Activated CD4-positive, alpha-beta T cell treated with anti-CD3 and anti-CD28 coated beads for 4 hours (primary cell): ENCODE measurements around the gene CCDC188.

Experiments
- DNase-seq, 2 donors: peaks; one replicate each; pipeline ENCODE4 v3.0.0-alpha.2; 2020

CCDC188 gene

DNA sequence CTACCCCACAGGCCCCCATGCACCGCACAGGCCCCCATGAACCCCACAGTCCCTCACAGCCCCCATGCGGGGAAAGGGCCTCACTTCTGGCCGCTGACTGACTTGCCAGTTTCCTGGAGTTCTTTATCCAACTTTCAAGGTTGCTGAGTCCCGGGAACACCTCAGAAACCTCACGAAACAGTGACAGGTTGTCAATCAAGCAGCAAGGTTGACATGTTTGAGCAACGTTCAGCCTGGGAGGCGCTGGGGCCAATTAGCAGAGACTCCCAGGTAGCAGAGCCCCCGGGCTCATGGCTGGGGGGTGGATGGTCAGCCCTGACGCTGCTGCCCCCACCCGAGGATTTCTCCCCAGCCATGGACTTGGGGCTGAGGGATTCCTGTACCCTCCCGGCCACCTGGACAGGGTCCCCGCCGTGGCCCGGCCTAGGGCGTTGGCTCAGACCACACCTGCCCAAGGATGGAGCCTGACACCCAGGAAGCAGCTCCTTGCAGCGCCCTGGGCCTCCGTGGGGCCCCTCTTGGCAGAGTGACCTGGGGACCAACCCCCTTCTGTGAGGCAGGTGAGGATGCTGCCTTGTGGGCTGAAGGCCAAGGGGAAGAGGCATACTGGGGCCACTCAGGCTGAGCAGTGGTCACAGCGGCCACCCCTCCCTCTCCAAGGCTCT, 33.8 kb upstream of the CCDC188 start:
- no peak for DNase-seq

DNA sequence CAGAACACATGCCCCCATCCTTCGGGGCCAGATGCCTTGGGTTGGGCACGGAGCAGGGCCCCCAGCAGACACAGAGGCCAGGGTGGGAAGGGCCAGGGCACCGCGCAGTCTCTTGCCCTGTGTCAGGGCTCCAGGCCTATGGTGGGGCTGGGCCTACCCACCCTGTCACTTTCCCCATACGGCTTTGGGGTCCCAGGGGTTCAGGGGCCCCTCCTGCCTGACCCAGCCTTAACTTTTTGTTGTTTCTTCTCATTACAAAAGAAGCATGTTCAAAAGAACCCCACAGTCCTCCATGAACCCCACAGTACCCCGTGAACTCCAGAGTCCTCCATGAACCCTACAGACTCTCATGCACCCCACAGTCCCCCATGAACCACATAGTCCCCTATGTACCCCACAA, 33.0 kb upstream of the CCDC188 start:
- DNase-seq, result no peak

DNA sequence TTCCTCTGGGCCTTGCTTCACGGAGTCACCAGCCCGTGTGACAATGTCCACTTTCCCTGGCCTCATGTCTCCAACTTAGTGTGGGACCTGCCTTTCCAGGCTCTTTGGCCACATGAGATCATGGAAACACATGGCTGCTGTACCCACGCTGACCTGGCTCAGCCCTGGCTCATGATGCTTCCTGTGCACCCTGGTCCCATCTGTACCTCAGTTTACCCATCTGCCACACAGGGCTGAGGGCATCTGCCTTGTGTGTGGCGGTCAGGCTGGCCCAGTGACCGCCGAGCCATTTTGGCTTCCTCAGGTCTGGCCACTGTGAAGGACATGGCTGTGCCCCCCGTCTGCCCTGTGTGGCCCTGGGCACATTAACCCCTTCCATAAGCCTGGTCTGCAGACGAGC, 32.2 kb upstream of the CCDC188 start:
- no peak for DNase-seq

DNA sequence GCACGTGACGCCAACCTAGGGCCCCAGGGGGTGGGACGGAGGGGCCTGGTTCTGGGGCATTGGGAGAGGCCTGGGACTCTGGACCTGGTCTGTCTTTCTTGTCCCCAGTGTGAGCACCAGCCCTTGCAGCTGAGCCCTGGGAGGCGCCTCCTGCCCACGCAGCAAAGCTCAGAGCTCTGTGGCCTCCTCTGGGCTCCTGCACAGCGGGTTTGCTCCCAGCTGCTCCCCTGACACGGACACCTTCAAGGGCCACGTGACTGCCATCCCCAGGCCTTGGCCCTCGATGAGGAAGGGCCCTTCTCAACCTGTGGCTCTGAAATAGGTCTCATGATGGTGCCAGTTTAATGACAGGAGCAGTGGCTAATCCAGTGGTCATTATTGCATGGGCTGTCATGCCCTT, 31.5 kb upstream of the CCDC188 start:
- no peak for DNase-seq

DNA sequence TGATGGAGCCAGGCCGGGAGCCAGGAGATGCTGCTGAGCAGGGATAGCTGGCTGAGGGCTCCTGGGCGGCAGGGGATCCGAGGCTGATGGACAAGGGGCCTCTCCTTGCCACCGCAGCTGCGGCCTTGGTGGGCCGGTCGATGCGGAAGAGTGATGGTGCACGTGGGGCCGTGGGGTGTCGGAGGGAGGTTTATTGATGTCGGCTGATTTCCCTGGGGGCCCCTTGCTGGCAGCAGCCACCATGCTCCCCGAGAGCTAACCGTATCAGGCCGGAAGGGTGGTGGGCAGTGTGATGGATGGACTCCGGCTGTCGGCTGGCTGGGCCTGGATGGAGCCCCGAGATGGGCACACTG, 31.0 kb upstream of the CCDC188 start:
- DNase-seq, result no peak

GRCh38 chr22:20181194-20181883, 30.5 kb upstream of the CCDC188 start:
- DNase-seq, result no peak

GRCh38 chr22:20180640-20181039, 29.8 kb upstream of the CCDC188 start:
- DNase-seq, result no peak

DNA sequence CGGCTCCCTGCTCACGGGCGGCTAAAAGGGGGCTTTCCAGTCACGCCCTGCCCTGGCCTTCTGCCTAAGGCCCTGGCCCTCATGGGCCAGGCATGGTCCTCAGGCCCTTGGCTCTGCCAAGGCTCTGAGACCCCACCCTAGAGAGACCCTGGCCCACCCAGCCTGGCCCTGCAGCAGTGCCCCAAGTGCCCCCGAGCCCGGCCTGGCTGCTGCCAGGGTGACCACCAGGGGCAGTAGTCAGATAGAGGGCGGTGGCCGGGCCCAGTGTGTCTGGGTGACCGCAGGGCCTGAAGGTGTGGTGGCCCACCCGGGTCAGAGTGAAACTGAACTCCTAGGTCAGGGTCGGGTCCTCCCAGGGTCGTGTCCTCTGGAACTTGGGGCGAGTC, 29.4 kb upstream of the CCDC188 start:
- no peak for DNase-seq

DNA sequence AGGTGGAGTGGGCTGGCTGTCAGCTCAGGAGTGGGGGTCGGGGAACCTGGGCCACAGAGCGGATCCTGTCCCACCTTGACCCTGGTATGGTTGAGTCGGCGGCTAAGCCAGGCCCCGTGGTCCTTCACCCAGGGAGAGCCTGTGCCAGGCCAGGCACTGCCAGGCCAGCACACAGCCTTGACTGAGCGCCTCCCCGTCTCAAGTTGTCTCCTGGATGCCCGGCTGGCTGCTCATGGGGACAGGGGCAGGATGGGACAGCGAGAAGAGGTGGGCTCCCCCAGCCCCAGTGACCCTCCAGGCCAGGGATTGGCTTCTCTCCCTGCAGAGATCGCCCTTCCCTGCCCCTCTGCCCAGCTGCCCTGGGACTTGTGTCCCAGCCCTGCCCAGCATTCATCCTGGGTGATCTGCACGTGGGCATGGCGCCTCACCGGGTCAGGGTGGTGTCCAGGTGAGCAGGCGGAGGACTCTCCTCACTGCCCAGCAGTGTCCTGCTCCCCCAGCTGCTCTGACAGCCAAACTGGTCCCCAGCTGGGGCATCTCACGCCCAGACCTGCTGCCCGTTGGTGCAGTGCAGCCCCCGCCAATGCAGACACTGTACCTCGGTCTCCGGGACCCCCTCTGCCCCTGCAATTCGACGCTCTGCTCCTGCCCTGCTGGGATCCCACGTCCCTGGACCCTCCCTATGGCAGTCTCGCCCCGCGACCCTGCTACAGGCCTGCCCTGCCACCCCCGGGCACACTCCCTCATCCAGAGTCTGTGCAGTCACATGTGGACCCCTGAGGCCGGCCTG, 28.8 kb upstream of the CCDC188 start:
- no peak for DNase-seq

DNA sequence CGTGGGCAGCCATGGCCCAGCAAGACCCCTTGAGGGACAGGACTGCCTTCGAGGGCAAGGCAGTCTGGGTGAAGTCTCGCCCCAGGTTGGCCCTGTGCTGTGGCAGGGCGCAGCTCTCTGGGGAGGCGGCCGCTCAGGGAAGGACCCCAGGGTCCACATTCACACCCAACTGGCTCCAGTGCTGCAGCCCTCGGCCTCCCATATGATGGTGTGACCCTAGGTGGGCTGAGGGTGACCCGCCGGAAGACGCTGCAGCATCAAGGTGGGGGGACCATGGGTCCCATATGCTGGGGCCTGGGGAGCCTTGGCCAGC, 28.0 kb upstream of the CCDC188 start:
- no peak for DNase-seq

DNA sequence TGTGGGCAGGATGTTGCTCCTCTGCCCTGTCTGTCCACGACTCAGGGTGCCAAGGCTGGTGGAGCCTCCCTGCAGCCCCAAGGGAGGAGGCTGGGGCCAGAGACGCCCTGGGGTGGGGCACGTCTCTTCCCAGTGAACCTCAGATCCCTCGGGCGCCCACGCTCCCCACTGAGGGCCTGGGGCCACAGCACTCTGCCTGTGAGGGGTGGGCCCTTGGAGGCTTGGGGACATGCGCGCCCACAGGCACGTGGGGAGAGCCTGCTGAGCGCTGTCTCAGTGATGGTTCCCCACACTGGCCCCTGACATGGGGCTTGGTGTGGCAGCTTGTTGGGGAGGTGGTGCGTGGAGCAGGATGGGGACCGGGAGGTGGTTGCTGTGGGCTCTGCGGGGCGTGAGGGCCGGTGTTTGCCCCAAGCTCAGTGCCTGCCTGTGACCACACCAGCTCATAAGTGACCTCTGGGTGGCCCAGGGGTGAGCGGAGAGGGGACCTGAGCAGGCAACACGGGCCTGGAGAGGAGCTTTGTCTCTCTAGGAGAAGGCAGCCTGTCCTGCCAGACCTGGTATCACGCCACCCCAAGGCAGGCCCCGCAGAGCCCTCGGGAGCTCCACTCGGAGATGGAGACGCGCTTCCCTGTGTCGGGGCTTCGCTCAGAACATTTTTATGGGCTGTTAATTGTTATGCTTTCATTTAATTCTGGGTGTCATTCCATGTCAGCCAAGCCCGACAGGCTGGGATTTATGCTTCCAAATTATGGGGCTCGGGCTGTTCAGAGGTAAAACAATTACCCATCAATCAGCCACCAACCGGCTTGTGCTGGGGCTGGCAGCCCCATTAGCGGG, 27.4 kb upstream of the CCDC188 start:
- DNase-seq, result no peak

- DNase-seq, result no peak
Observed at GRCh38 chr22:20177217-20177911, 26.5 kb upstream of the CCDC188 start.

GRCh38 chr22:20176421-20177085, 25.7 kb upstream of the CCDC188 start:
- DNase-seq, result no peak

GRCh38 chr22:20175597-20175900, 24.7 kb upstream of the CCDC188 start:
- DNase-seq, result no peak

DNA sequence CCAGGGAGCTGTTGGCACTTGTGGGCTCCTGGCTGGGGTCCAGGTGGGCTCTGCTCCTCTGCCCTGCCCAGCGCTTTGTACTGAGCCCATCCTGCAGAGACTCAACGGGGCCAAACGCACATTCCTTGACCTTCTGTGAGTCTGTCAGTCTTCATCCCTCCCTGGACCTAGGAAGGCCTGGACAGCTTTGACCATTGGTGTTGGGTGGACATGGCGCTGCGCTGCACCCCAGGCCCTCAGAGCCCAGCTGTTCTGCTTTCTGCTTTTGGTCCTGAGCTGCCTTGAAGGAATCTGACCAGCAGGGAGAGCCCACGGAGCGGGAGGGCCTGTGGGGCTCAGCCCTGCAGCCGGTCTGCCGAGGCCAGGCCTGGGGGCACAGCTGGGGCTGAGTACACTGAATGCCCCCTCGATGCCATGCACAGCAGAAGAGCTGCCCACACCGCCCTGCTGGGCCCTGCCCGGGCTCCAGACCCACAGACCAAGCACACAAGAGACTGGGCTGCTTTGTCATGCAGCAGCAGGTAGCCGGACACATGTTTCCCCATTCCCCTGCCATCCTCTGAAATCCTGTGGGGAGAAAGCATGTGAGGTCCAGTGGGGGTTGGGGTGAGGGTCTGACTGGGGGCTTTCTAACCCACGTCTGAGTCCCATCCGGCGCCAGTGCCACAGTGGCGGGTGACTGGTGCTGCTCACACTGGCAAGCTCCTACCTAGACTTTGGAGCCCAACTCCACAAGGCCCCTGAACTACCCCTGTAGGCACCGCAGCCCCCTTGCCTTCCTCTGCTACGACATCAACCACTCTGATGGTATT, 24.1 kb upstream of the CCDC188 start:
- DNase-seq, result no peak

DNA sequence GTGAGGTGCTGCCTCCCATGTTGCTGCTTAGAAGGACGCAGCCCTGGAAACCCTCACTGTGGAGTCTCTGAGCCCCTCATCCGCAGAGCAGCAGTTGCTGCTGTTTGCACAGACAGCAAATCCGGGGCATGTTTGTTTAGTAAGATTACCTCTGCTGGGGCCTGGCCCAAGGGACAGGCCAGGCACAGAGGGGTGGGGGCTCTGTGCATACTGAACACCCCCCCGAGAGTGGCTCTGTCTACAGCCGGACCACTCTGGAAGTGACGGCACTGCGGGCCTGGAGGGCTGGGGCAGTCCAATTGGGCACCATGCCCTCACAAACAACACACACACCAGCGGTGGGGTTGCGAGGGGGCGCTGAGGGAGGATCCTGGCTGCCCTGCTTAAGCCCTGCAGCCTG, 22.9 kb upstream of the CCDC188 start:
- no peak for DNase-seq

- DNase-seq, result no peak
Observed at GRCh38 chr22:20173246-20173645, 22.4 kb upstream of the CCDC188 start.

GRCh38 chr22:20172141-20172613, 21.3 kb upstream of the CCDC188 start:
- DNase-seq, result no peak

DNA sequence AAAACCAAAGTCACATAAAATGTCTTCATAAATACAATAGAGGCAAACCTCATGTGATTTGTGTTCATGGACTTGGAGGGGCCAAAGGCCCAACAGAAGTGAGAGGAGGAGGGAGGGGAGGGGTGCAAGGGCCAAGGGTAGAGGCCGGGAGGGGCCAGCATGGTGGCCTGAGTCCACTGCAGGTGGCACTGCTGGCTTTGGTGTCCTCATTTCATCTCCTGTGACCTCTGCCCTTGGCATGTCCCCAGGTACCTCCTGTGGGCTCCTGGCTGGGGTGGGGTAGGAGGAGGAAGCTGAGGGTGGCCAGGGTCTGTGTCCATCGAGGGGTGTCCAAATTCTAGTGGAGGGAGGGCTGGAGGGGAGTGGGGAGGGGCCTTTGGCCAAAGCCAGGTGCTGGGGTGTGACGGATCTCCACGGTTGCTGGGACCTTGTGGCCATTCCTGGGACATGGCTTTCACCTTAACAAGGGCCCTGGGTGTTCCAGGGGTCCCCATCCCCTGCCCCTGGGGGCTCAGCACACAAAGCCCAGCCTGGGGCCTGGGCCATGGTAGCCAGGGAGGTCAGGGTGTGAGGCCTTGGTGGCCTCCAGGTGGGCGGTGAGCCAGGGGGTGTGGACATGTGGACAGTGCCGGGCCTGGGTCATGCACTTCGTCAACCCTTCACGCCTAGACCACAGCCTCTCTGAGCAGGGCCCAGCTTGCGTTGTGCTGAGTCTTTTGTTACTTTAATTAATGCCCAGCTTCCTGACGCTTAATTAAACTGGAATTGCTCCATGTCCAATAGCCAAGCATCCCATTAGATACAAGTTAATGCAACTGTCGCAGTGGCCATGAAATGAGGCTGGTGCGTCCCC, 20.7 kb upstream of the CCDC188 start:
- DNase-seq, result no peak

- DNase-seq, result no peak
Observed at GRCh38 chr22:20170170-20170569, 19.3 kb upstream of the CCDC188 start.
